Measurements from ENCODE around the gene ELL2. TPM values are rescaled to one million over a fixed set of nuclear protein-coding genes. Genes with fewer than 3 reads are reported as not detected.

Gene ELL2
- total and polyA plus RNA-seq, 2 donors (not counting 1 experiment from before 2014, with no cell fraction given): 68.5 to 121 TPM

DNA sequence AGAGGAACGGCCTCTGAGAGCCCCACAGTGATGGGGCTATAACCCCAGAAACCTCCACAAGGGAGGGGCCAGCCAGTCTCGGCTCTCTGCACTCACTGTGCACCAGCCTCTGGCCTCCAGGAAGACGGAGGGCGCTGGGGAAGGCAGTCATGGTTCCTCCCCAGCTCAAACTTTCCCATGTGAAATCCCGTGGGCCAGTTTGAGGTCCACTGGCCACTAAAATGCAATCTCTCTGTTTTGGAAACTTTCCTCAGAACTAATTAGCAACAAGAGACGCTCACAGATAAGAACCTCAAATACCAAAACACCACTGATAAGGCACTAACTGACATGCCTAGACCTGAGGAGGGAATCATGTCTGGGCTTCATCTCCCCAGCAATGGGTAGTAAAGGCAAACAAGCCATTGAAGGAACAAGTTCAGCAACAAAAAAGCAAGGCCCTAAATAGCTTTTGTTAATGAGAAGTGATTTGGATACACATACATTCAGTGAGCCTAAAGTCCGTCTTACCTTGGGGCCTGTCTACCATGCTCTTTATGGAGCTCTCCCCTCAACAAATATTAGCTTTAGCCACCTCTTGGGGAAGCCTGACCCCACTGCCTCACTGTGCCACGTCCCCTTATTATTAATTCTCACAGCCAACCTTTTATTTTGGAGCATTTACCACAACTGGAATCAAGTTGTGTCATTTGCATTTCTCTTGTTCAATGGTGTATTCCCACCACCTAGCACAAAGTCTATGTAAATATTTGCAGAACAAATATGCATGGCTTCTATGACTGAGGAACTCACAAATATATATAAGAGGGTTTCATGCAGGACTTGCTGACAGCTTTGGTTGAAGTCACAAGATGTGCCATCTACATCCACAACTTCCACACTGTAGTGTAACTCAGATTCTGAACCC is 83.0 kb downstream of the ELL2 start:
- no peaks in the 10 kb centered on the region for H3K9me3 ChIP-seq (ENCODE audit: control insufficient read depth, insufficient read depth, low read depth, low read length)
- H2AFZ ChIP-seq (ENCODE audit: low read length): no peak overlapping the region
- H3K4me2 ChIP-seq (ENCODE audit: extremely low read depth, insufficient read depth, low read length): no peak overlapping the region
- no peaks in the 10 kb centered on the region for H4K20me1 ChIP-seq (ENCODE audit: control insufficient read depth, extremely low read depth, insufficient read depth, low read length)
- no peak overlapping the region for H3K27ac ChIP-seq (ENCODE audit: insufficient read depth, low read length)
- TF ChIP-seq CTCF (conservative IDR thresholded peaks at IDR 0.05 in 1 of 2, IDR thresholded peaks at IDR 0.05 in 1 of 2; ENCODE audit: low read depth in 1 of 2, low read length in 2 of 2): no peak
- no peak for TF ChIP-seq EZH2 (IDR thresholded peaks at IDR 0.05; ENCODE audit: low read length, missing control alignments)
- peak in 1 of 2 donors; percentile 36 for DNase-seq (ENCODE audit: low read depth in 2 of 2)
- no peak overlapping the region for H3K4me3 ChIP-seq (replicated peaks in 1 of 4; ENCODE audit: control extremely low read depth in 1 of 4, insufficient read depth in 1 of 4, low read depth in 3 of 4, low read length in 4 of 4)
- no peaks in the 10 kb centered on the region for H3K79me2 ChIP-seq (ENCODE audit: control insufficient read depth, insufficient read depth, low read length)
- H3K4me1 ChIP-seq (ENCODE audit: control insufficient read depth, extremely low read depth, insufficient read depth, low read length): no peaks in the 10 kb centered on the region
- no peaks in the 10 kb centered on the region for H3K36me3 ChIP-seq (ENCODE audit: control insufficient read depth, insufficient read depth, low read length)
- no peak overlapping the region for H3K9ac ChIP-seq (ENCODE audit: insufficient read depth, low read length)
- no peaks in the 10 kb centered on the region for H3K27me3 ChIP-seq (ENCODE audit: control insufficient read depth, insufficient read depth, low read length)

DNA sequence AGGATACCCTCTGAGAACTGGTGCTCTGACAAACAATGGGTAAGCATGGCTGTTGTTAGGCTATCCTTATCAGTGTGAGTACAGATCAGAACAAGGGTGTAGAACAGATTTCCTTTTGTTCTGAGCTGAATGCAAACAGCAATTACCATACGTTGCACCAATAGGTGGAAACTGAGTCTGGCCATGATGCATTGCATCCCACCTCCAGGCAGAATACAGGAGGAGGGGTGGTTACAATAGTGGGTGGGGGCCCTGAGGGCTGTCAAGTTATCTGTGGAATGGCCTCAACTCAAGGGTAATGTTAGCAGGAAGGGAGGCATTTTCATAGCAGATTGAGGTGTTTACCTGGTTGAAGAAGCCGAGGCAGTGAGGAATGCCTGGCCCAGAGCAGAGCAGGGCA is 84.9 kb downstream of the ELL2 start:
- Histone ChIP-seq H3K9me3 (ENCODE audit: control insufficient read depth, insufficient read depth, low read depth, low read length) (no peaks in the 10 kb centered on the region), H3K27ac (ENCODE audit: insufficient read depth, low read length) (no peak overlapping the region)
- TF ChIP-seq CTCF (conservative IDR thresholded peaks at IDR 0.05 in 1 of 2, IDR thresholded peaks at IDR 0.05 in 1 of 2; ENCODE audit: low read depth in 1 of 2, low read length in 2 of 2) (no peak), EZH2 (IDR thresholded peaks at IDR 0.05; ENCODE audit: low read length, missing control alignments) (no peak)

DNA sequence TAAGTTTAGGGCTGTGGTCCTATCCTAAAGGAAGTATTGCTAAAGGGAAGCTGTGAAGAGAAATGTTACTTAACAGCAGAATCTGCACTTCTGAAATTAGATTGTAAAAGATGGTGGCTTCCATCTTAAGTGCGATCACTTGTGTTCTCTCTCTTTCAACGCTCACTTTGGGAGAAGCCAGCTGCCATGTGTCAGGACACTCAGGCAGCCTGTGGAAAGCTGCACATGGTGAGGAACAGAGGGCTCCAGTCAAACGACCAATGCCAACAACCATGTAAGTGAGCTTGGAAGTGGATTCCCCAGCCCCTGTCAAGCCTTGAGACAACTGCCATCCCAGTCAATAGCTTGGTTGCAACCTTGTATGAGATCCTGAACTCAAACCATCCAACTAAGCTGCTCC is 87.4 kb downstream of the ELL2 start:
- no peaks in the 10 kb centered on the region for H3K36me3 ChIP-seq (ENCODE audit: control insufficient read depth, insufficient read depth, low read length)
- H3K4me2 ChIP-seq (ENCODE audit: extremely low read depth, insufficient read depth, low read length): no peak overlapping the region
- H3K9me3 ChIP-seq (ENCODE audit: control insufficient read depth, insufficient read depth, low read depth, low read length): no peaks in the 10 kb centered on the region
- no peak overlapping the region for H3K27ac ChIP-seq (ENCODE audit: insufficient read depth, low read length)
- H3K4me3 ChIP-seq (replicated peaks in 1 of 4; ENCODE audit: control extremely low read depth in 1 of 4, insufficient read depth in 1 of 4, low read depth in 3 of 4, low read length in 4 of 4): no peak overlapping the region
- no peak for DNase-seq (ENCODE audit: low read depth in 2 of 2)
- H3K4me1 ChIP-seq (ENCODE audit: control insufficient read depth, extremely low read depth, insufficient read depth, low read length): peaks cover 2% of the 10 kb centered on the region
- no peaks in the 10 kb centered on the region for H3K79me2 ChIP-seq (ENCODE audit: control insufficient read depth, insufficient read depth, low read length)
- no peaks in the 10 kb centered on the region for H3K27me3 ChIP-seq (ENCODE audit: control insufficient read depth, insufficient read depth, low read length)
- H4K20me1 ChIP-seq (ENCODE audit: control insufficient read depth, extremely low read depth, insufficient read depth, low read length): no peaks in the 10 kb centered on the region
- TF ChIP-seq EZH2 (IDR thresholded peaks at IDR 0.05; ENCODE audit: low read length, missing control alignments): no peak
- TF ChIP-seq CTCF (conservative IDR thresholded peaks at IDR 0.05 in 1 of 2, IDR thresholded peaks at IDR 0.05 in 1 of 2; ENCODE audit: low read depth in 1 of 2, low read length in 2 of 2): no peak
- H3K9ac ChIP-seq (ENCODE audit: insufficient read depth, low read length): no peak overlapping the region
- no peak overlapping the region for H2AFZ ChIP-seq (ENCODE audit: low read length)

More for the DNA sequence above, 84.9 kb downstream of the ELL2 start:
- H4K20me1 ChIP-seq (ENCODE audit: control insufficient read depth, extremely low read depth, insufficient read depth, low read length): no peaks in the 10 kb centered on the region
- DNase-seq (ENCODE audit: low read depth in 2 of 2): no peak
- H3K4me3 ChIP-seq (replicated peaks in 1 of 4; ENCODE audit: control extremely low read depth in 1 of 4, insufficient read depth in 1 of 4, low read depth in 3 of 4, low read length in 4 of 4): no peak overlapping the region
- H3K4me2 ChIP-seq (ENCODE audit: extremely low read depth, insufficient read depth, low read length): no peak overlapping the region
- no peaks in the 10 kb centered on the region for H3K79me2 ChIP-seq (ENCODE audit: control insufficient read depth, insufficient read depth, low read length)
- no peaks in the 10 kb centered on the region for H3K36me3 ChIP-seq (ENCODE audit: control insufficient read depth, insufficient read depth, low read length)
- H2AFZ ChIP-seq (ENCODE audit: low read length): no peak overlapping the region
- no peak overlapping the region for H3K9ac ChIP-seq (ENCODE audit: insufficient read depth, low read length)
- no peaks in the 10 kb centered on the region for H3K27me3 ChIP-seq (ENCODE audit: control insufficient read depth, insufficient read depth, low read length)
- H3K4me1 ChIP-seq (ENCODE audit: control insufficient read depth, extremely low read depth, insufficient read depth, low read length): no peaks in the 10 kb centered on the region

All from fibroblast of lung (primary cell).